GM12878 (cell line): ENCODE data around the gene IGF1R. TPM values are rescaled to one million over a fixed set of nuclear protein-coding genes. Genes with fewer than 3 reads are reported as not detected.

Experiments
- ATAC-seq: fragments of 200-7000 bp; cut with Tn5 transposase; 3 replicates; pipeline ENCODE4 v1.9.1; 2020; ENCODE audit warnings: mild to moderate bottlenecking, moderate library complexity
- BruUV-seq: library from RNA; stranded (reverse); fragments of 400-500 nt; replicated peaks from 2 replicates; lab custom pipeline; 2021; lab: Mats Ljungman, UMichigan
- CTCF ChIA-PET: fragments of 300-600 bp; sonication (Branson Sonifier 250); formaldehyde crosslinking; extraction: SDS; loops from one replicate; lab custom pipeline; 2021; ENCODE audit warnings: inconsistent platforms; lab: Yijun Ruan, JAX
- POLR2A ChIA-PET: fragments of 350-600 bp; formaldehyde crosslinking; extraction: SDS; loops from one replicate; lab custom pipeline; 2021; ENCODE audit warnings: inconsistent platforms; lab: Charles Lee
- RAD21 ChIA-PET: fragments of 300-600 bp; sonication (Branson Sonifier 250); formaldehyde crosslinking; loops from one replicate; lab custom pipeline; 2023; ENCODE audit warnings: antibody characterized with exemption; ENCODE audit not compliant: unreplicated experiment; lab: Charles Lee
- SMC1A ChIA-PET: fragments of 300-600 bp; sonication (Branson Sonifier 250); formaldehyde crosslinking; loops from one replicate; lab custom pipeline; 2023; ENCODE audit not compliant: unreplicated experiment, uncharacterized antibody; lab: Charles Lee
- DNase-seq: peaks from one replicate; pipeline ENCODE4 v3.0.0-alpha.2; 2011; ENCODE audit warnings: low read depth, low spot score
- FAIRE-seq: peaks from 3 replicates; lab custom pipeline; 2011; peaks lifted over from hg19 to GRCh38; lab: Jason Lieb, UNC
- H2AFZ ChIP-seq: 2 replicates; pipeline ENCODE4 v1.6.0; 2011; ENCODE audit warnings: low read depth, low read length, control low read depth; ENCODE audit not compliant: control insufficient read depth
- H3K27ac ChIP-seq: 2 replicates; pipeline ENCODE4 v1.5.1; 2011; ENCODE audit warnings: control low read depth; ENCODE audit not compliant: control insufficient read depth, insufficient read depth
- H3K27me3 ChIP-seq, 2 experiments: replicated peaks in 1 of 2; 2 replicates each; pipeline versions ENCODE4 v1.6.0 to v1.6.1; 2011; ENCODE audit warnings: low read length in 1 of 2; ENCODE audit not compliant: control insufficient read depth in 2 of 2, insufficient read depth in 2 of 2
- H3K36me3 ChIP-seq, 2 experiments: 2 replicates each; pipeline ENCODE4 v1.5.1; 2011; ENCODE audit warnings: low read length in 1 of 2; ENCODE audit not compliant: control insufficient read depth in 2 of 2, insufficient read depth in 2 of 2
- H3K4me1 ChIP-seq: 2 replicates; pipeline ENCODE4 v1.6.1; 2011; ENCODE audit warnings: mild to moderate bottlenecking, low read length, moderate library complexity, mixed read lengths; ENCODE audit not compliant: control insufficient read depth, insufficient read depth
- H3K4me2 ChIP-seq: 2 replicates; pipeline ENCODE4 v1.6.0; 2011; ENCODE audit warnings: control low read depth; ENCODE audit not compliant: control insufficient read depth, insufficient read depth
- H3K4me3 ChIP-seq: fragments of 200-600 bp; sonication (generic); 2 replicates; pipeline ENCODE4 v1.5.1; 2016
- H3K79me2 ChIP-seq: 2 replicates; pipeline ENCODE4 v1.6.0; 2011; ENCODE audit warnings: low read length; ENCODE audit not compliant: control insufficient read depth, insufficient read depth
- H3K9ac ChIP-seq: 2 replicates; pipeline ENCODE4 v1.8.0; 2011; ENCODE audit warnings: low read length, control low read depth, mixed read lengths; ENCODE audit not compliant: control insufficient read depth, insufficient read depth
- H3K9me3 ChIP-seq: replicated peaks from 3 replicates; pipeline ENCODE4 v1.5.1; 2011; ENCODE audit warnings: mild to moderate bottlenecking, low read length; ENCODE audit not compliant: control insufficient read depth, insufficient read depth
- H4K20me1 ChIP-seq: 2 replicates; pipeline ENCODE4 v1.6.0; 2011; ENCODE audit not compliant: control insufficient read depth, insufficient read depth
- IKZF2 ChIP-seq, 2 experiments: fragments of 450-650 bp; IDR thresholded peaks; 2 replicates each; pipeline ENCODE4 v1.6.1; 2017; ENCODE audit warnings: mild to moderate bottlenecking in 2 of 2, moderate library complexity in 2 of 2
- IRF4 ChIP-seq: IDR thresholded peaks from 2 replicates; pipeline ENCODE4 v1.6.1; 2011; ENCODE audit warnings: low read depth, low read length
- MLLT1 ChIP-seq: fragments of 450-650 bp; IDR thresholded peaks from 2 replicates; pipeline ENCODE4 v1.6.1; 2016; ENCODE audit warnings: mild to moderate bottlenecking
- NBN ChIP-seq: fragments of 450-650 bp; IDR thresholded peaks from 2 replicates; pipeline ENCODE4 v1.6.1; 2016
- NFYA ChIP-seq: IDR thresholded peaks from 2 replicates; pipeline ENCODE4 v1.6.1; 2011; ENCODE audit warnings: low read depth, mild to moderate bottlenecking, low read length, improper control_type of control experiment, borderline replicate concordance
- PAX5 ChIP-seq: IDR thresholded peaks from 2 replicates; pipeline ENCODE4 v1.6.1; 2011; ENCODE audit warnings: low read depth, low read length, borderline replicate concordance
- POLR2A ChIP-seq: IDR thresholded peaks from 2 replicates; pipeline ENCODE4 v1.6.1; 2011; ENCODE audit warnings: low read depth, mild to moderate bottlenecking, low read length
- RBBP5 ChIP-seq: fragments of 200-600 bp; sonication (generic); conservative IDR thresholded peaks from 2 replicates; pipeline ENCODE4 v1.6.1; 2016
- RFX5 ChIP-seq: IDR thresholded peaks from 2 replicates; pipeline ENCODE4 v1.6.1; 2011; ENCODE audit warnings: low read depth, low read length, improper control_type of control experiment
- SPI1 ChIP-seq: IDR thresholded peaks from 2 replicates; pipeline ENCODE4 v1.6.1; 2011; ENCODE audit warnings: low read depth, mild to moderate bottlenecking, low read length, moderate library complexity, borderline replicate concordance; ENCODE audit not compliant: insufficient read depth
- WGBS: methylation state at CpG from one replicate; pipeline ENCODE4 v1.1.6; 2016; ENCODE audit warnings: low lambda C conversion rate; ENCODE audit not compliant: insufficient replicate concordance, insufficient coverage; ENCODE audit errors: missing lambda C conversion rate; 5-methylcytosine and 5-hydroxymethylcytosine counted together
- in situ Hi-C: fragments of 300-500 bp; cut with MboI; formaldehyde crosslinking; loops from 9 replicates; pipeline ENCODE4 v1.14.3; 2018; ENCODE audit warnings: mixed read lengths
- intact Hi-C: fragments of 100-400 bp; cut with micrococcal nuclease; formaldehyde crosslinking; loops from one replicate; pipeline ENCODE4 v1.14.2; 2022; ENCODE audit not compliant: unreplicated experiment
- polyA plus RNA-seq, 11 experiments: library from polyadenylated mRNA; depleted of rRNA in 4 of 11; unstranded in 6 of 11; stranded (reverse) in 5 of 11; fragments of >200 nt; fragmentation: Nextera tagmentation in 4 of 11; fragmentation: Illumina TruSeq in 1 of 11; extraction: Ambion mirVana in 4 of 11; extraction: Trizol in 1 of 11; gene quantifications; 1 replicate in 1 of 11; 2 replicates in 10 of 11; pipeline versions ENCODE4 v1.2.1 to v1.2.3, GENCODE V29; 2011 to 2016; ENCODE audit warnings: inconsistent platforms in 2 of 11, missing spikeins in 2 of 11, low read depth in 1 of 11
- total RNA-seq, 4 experiments: library from RNA; depleted of rRNA in 3 of 4; stranded (reverse); fragments of >200 nt in 3 of 4; fragmentation: Illumina TruSeq in 1 of 4; extraction: Trizol in 1 of 4; gene quantifications; 2 replicates each; pipeline versions ENCODE4 v1.2.1 to v1.2.3, GENCODE V29; 2013 to 2021
- TF ChIP-seq, protein P1 (sequence below): IDR thresholded peaks from 2 replicates; pipeline ENCODE4 v1.6.1; 2011; ENCODE audit warnings: borderline replicate concordance, low read depth, mild to moderate bottlenecking, moderate library complexity, low read length; ENCODE audit not compliant: insufficient read depth, poor library complexity, severe bottlenecking
- TF ChIP-seq, protein P2 (sequence below): IDR thresholded peaks from 2 replicates; pipeline ENCODE4 v1.6.1; 2012; ENCODE audit warnings: low read length, inconsistent platforms

The IGF1R gene
- total and polyA plus RNA-seq, 10 of the 15 experiments (the other 5 are each of a cell fraction or from before 2014, with no cell fraction given), result 0.03 to 2.7 (median 0.66) TPM

- BruUV-seq, result no TSS peak
- Histone ChIP-seq H3K27ac (no peak overlapping the region), H3K36me3 (no peaks in the 10 kb centered on the region), H3K4me3 (peak overlapping the region; percentile 35; the same call in 1 of the 2 replicates), H3K9me3 (no peaks in the 10 kb centered on the region), H3K4me1 (peaks cover 4% of the 10 kb centered on the region), H3K79me2 (no peaks in the 10 kb centered on the region), H3K4me2 (peak overlapping the region; percentile 70), H2AFZ (peak overlapping the region; percentile 90), H3K27me3 (no peaks in the 10 kb centered on the region), H3K9ac (no peak overlapping the region), H4K20me1 (no peaks in the 10 kb centered on the region)
- WGBS, result 15% methylated on average over 15 of the region's 15 CpGs
- peak; percentile 85 for ATAC-seq
- FAIRE-seq, result no peak
- POLR2A ChIA-PET, result no interaction called here
- peak; percentile 21 for DNase-seq
- intact Hi-C loops (no loop called here), in situ Hi-C loops (no loop called here)
- CTCF ChIA-PET, result interaction anchor here (1.0 to 1.8 kb wide), 3 partner anchors 10 to 81 kb away, joined by 3 to 7 read pairs (median 4); no protein-coding TSS in a partner anchor
- TF ChIP-seq, protein P1, sequence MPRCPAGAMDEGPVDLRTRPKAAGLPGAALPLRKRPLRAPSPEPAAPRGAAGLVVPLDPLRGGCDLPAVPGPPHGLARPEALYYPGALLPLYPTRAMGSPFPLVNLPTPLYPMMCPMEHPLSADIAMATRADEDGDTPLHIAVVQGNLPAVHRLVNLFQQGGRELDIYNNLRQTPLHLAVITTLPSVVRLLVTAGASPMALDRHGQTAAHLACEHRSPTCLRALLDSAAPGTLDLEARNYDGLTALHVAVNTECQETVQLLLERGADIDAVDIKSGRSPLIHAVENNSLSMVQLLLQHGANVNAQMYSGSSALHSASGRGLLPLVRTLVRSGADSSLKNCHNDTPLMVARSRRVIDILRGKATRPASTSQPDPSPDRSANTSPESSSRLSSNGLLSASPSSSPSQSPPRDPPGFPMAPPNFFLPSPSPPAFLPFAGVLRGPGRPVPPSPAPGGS, result peak; percentile 51
- TF ChIP-seq POLR2A (peak; percentile 54; the same call in 1 of the 2 replicates), RBBP5 (no peak), NBN (peak; percentile 41; the same call in 1 of the 2 replicates), PAX5 (no peak), MLLT1 (peak; percentile 59; the same call in 1 of the 2 replicates), RFX5 (no peak), IKZF2 (IDR thresholded peaks at IDR 0.05) (peak; percentile 23 to 36; a peak in 1 of 4 replicates), SPI1 (0 out of 2 replicates have a peak, but pooled peaks have one; percentile 6), NFYA (no peak), IRF4 (0 out of 2 replicates have a peak, but pooled peaks have one; percentile 25)
- TF ChIP-seq, protein P2, sequence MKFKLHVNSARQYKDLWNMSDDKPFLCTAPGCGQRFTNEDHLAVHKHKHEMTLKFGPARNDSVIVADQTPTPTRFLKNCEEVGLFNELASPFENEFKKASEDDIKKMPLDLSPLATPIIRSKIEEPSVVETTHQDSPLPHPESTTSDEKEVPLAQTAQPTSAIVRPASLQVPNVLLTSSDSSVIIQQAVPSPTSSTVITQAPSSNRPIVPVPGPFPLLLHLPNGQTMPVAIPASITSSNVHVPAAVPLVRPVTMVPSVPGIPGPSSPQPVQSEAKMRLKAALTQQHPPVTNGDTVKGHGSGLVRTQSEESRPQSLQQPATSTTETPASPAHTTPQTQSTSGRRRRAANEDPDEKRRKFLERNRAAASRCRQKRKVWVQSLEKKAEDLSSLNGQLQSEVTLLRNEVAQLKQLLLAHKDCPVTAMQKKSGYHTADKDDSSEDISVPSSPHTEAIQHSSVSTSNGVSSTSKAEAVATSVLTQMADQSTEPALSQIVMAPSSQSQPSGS, result no peak
- SMC1A ChIA-PET, result interaction anchor here (0.8 kb wide), 1 partner anchor 13 kb away, joined by 3 read pairs; no protein-coding TSS in a partner anchor
- RAD21 ChIA-PET, result no interaction called here
These were observed 48.2 kb upstream of the IGF1R start for GRCh38 chr15:98599909-98600691.
